Endothelial cell of umbilical vein (primary cell): ENCODE data around the gene SYNE3. TPM values are rescaled to one million over a fixed set of nuclear protein-coding genes. Genes with fewer than 3 reads are reported as not detected.

Experiments
- BruUV-seq: library from RNA; stranded (reverse); fragments of 400-500 nt; replicated peaks from 2 replicates; lab custom pipeline; 2021; lab: Mats Ljungman, UMichigan
- CTCF ChIA-PET: fragments of 300-600, 350-600 bp; sonication (Branson Sonifier 250); formaldehyde crosslinking; loops from one replicate; lab custom pipeline; 2021; ENCODE audit warnings: antibody characterized with exemption, inconsistent platforms; lab: Charles Lee
- POLR2A ChIA-PET: fragments of 300-600, 350-600 bp; sonication (Branson Sonifier 250); formaldehyde crosslinking; loops from one replicate; lab custom pipeline; 2021; ENCODE audit warnings: antibody characterized with exemption, inconsistent platforms; lab: Charles Lee
- DNase-seq: peaks from one replicate; pipeline ENCODE4 v3.0.0-alpha.2; 2011; ENCODE audit warnings: low read depth, low spot score
- FAIRE-seq: peaks from 2 replicates; lab custom pipeline; 2011; peaks lifted over from hg19 to GRCh38; lab: Jason Lieb, UNC
- H2AFZ ChIP-seq: 2 replicates; pipeline ENCODE4 v1.6.0; 2012; ENCODE audit warnings: low read depth, low read length, control low read depth, inconsistent platforms
- H3K27ac ChIP-seq: 2 replicates; pipeline ENCODE4 v1.5.1; 2011; ENCODE audit warnings: low read depth, mild to moderate bottlenecking, control low read depth, low read length, moderate library complexity; ENCODE audit not compliant: insufficient read depth
- H3K27me3 ChIP-seq, 2 experiments: 2 replicates each; pipeline versions ENCODE4 v1.6.0 to v1.6.1; 2011; ENCODE audit warnings: low read length in 2 of 2, mixed read lengths in 1 of 2; ENCODE audit not compliant: control insufficient read depth in 2 of 2, insufficient read depth in 2 of 2
- H3K36me3 ChIP-seq, 2 experiments: 2 replicates in 1 of 2; 3 replicates in 1 of 2; pipeline ENCODE4 v1.5.1; 2011; ENCODE audit warnings: low read length in 2 of 2, mild to moderate bottlenecking in 1 of 2, moderate library complexity in 1 of 2; ENCODE audit not compliant: control insufficient read depth in 2 of 2, insufficient read depth in 2 of 2; ENCODE audit errors: extremely low read depth in 1 of 2
- H3K4me1 ChIP-seq: 3 replicates; pipeline ENCODE4 v1.5.1; 2011; ENCODE audit warnings: mild to moderate bottlenecking, low read length; ENCODE audit not compliant: control insufficient read depth, insufficient read depth; ENCODE audit errors: extremely low read depth
- H3K4me2 ChIP-seq: 2 replicates; pipeline ENCODE4 v1.6.1; 2011; ENCODE audit warnings: low read length, control low read depth, mixed read lengths; ENCODE audit not compliant: insufficient read depth
- H3K4me3 ChIP-seq, 3 experiments: fragments of 200-600 bp in 1 of 3; sonication (generic), shearing (Covaris generic) in 1 of 3; replicated peaks in 1 of 3; 2 replicates each; pipeline ENCODE4 v1.5.1; 2011 to 2016; ENCODE audit warnings: control low read depth in 3 of 3, low read length in 3 of 3, mild to moderate bottlenecking in 2 of 3, inconsistent platforms in 1 of 3, low read depth in 1 of 3, moderate library complexity in 1 of 3; ENCODE audit not compliant: insufficient read depth in 1 of 3
- H3K79me2 ChIP-seq: 2 replicates; pipeline ENCODE4 v1.6.0; 2012; ENCODE audit warnings: low read length, inconsistent platforms; ENCODE audit not compliant: control insufficient read depth, insufficient read depth
- H3K9ac ChIP-seq: replicated peaks from 2 replicates; pipeline ENCODE3; 2011; ENCODE audit warnings: low read length, control low read depth; ENCODE audit not compliant: insufficient read depth; ENCODE audit errors: extremely low read depth
- H3K9me1 ChIP-seq: replicated peaks from 3 replicates; pipeline ENCODE4 v1.6.0; 2011; ENCODE audit warnings: mild to moderate bottlenecking, low read length; ENCODE audit not compliant: control insufficient read depth, insufficient read depth; ENCODE audit errors: extremely low read depth
- H3K9me3 ChIP-seq: replicated peaks from 2 replicates; pipeline ENCODE4 v1.5.1; 2012; ENCODE audit warnings: low read length, inconsistent platforms; ENCODE audit not compliant: control insufficient read depth, insufficient read depth
- H4K20me1 ChIP-seq: replicated peaks from 2 replicates; pipeline ENCODE3; 2011; ENCODE audit warnings: mild to moderate bottlenecking, low read length; ENCODE audit not compliant: control insufficient read depth, insufficient read depth; ENCODE audit errors: extremely low read depth
- CTCF ChIP-seq, 2 donors: IDR thresholded peaks; 1 replicate in 1 of 2; 2 replicates in 1 of 2; pipeline ENCODE4 v1.5.1; 2011; ENCODE audit warnings: low read length in 2 of 2, mild to moderate bottlenecking in 2 of 2, moderate library complexity in 2 of 2, control low read depth in 1 of 2, inconsistent platforms in 1 of 2, low read depth in 1 of 2; ENCODE audit not compliant: insufficient read depth in 1 of 2; ENCODE audit errors: extremely low read depth in 1 of 2
- EZH2 ChIP-seq: IDR thresholded peaks from 2 replicates; pipeline ENCODE4 v1.6.1; 2012; ENCODE audit warnings: borderline replicate concordance, low read depth, mild to moderate bottlenecking, moderate library complexity, low read length, inconsistent platforms; ENCODE audit not compliant: severe bottlenecking
- FOS ChIP-seq: IDR thresholded peaks from 2 replicates; pipeline ENCODE4 v1.6.1; 2011; ENCODE audit warnings: mild to moderate bottlenecking, low read length, moderate library complexity, borderline replicate concordance; ENCODE audit not compliant: insufficient read depth
- GATA2 ChIP-seq: IDR thresholded peaks from 2 replicates; pipeline ENCODE4 v1.7.0; 2011; ENCODE audit warnings: low read depth, mild to moderate bottlenecking, moderate library complexity, mixed read lengths, low read length; ENCODE audit not compliant: insufficient read length, insufficient read depth
- JUN ChIP-seq: IDR thresholded peaks from 2 replicates; pipeline ENCODE4 v1.6.1; 2011; ENCODE audit warnings: borderline replicate concordance, low read depth; ENCODE audit not compliant: insufficient read length, insufficient read depth
- MAX ChIP-seq: IDR thresholded peaks from 2 replicates; pipeline ENCODE4 v1.6.1; 2011; ENCODE audit not compliant: insufficient read depth, insufficient read length
- MYC ChIP-seq: IDR thresholded peaks from one replicate; pipeline ENCODE4 v1.6.1; 2011; ENCODE audit warnings: mild to moderate bottlenecking, low read depth, low read length
- POLR2A ChIP-seq: IDR thresholded peaks from 2 replicates; pipeline ENCODE4 v1.6.1; 2012; ENCODE audit warnings: low read depth, mild to moderate bottlenecking, control low read depth, low read length
- POLR2AphosphoS5 ChIP-seq: IDR thresholded peaks from 2 replicates; pipeline ENCODE4 v1.6.1; 2012; ENCODE audit warnings: low read depth, mild to moderate bottlenecking, control low read depth, low read length, moderate library complexity; ENCODE audit not compliant: insufficient read depth
- dilution Hi-C: fragments of 300-500 bp; cut with MboI; formaldehyde crosslinking; loops from one replicate; pipeline ENCODE4 v1.15.0; 2019; ENCODE audit warnings: low sequenced_read_pairs; ENCODE audit not compliant: extremely low pct_ligation_motif_present
- intact Hi-C: fragments of 100-400 bp; cut with micrococcal nuclease; formaldehyde crosslinking; loops from one replicate; pipeline ENCODE4 v1.10.0; 2022
- polyA plus RNA-seq, 4 experiments: library from polyadenylated mRNA; depleted of rRNA in 3 of 4; stranded (reverse) in 3 of 4; unstranded in 1 of 4; fragments of >200 nt; gene quantifications; 2 replicates each; pipeline versions ENCODE4 v1.2.1 to v1.2.3, GENCODE V29; 2011 to 2012; ENCODE audit warnings: missing spikeins in 1 of 4
- total RNA-seq: library from RNA; stranded (reverse); gene quantifications from 2 replicates; pipeline ENCODE4 v1.2.3, GENCODE V29; 2021

SYNE3 gene
- total and polyA plus RNA-seq, 2 donors (not counting 3 experiments of a cell fraction or from before 2014, with no cell fraction given), result 3.0 to 18.8 TPM

- peak overlapping the region; percentile 88 for H3K27ac ChIP-seq
- H3K79me2 ChIP-seq, result peaks cover 1% of the 10 kb centered on the region
- no peaks in the 10 kb centered on the region for H4K20me1 ChIP-seq
- CTCF ChIA-PET, result interaction anchor here (0.7 to 2.8 kb wide), 9 partner anchors 10 to 65 kb away, joined by 3 to 23 read pairs (median 4); partner anchors contain the start of gene SYNE3
- DNase-seq (peak; percentile 89), FAIRE-seq (peak; percentile 98)
- peaks cover 28% of the 10 kb centered on the region for H3K4me1 ChIP-seq
- POLR2A ChIA-PET, result interaction anchor here (0.9 to 1.0 kb wide), 3 partner anchors 9 to 20 kb away, joined by 3 to 4 read pairs (median 3); partner anchors contain the start of gene SYNE3
- H3K9me3 ChIP-seq, result no peaks in the 10 kb centered on the region
- BruUV-seq, result no TSS peak
- intact Hi-C loops, result loop anchor here (1.0 kb wide), 5 partner anchors 8 to 27 kb away; no protein-coding TSS in a partner anchor
- peak overlapping the region; percentile 28 for H3K4me2 ChIP-seq
- dilution Hi-C loops, result no loop called here
- no peaks in the 10 kb centered on the region for H3K36me3 ChIP-seq
- no peaks in the 10 kb centered on the region for H3K9me1 ChIP-seq
- H3K4me3 ChIP-seq, result no peak overlapping the region
- H3K27me3 ChIP-seq, result no peaks in the 10 kb centered on the region
- no peak overlapping the region for H2AFZ ChIP-seq
- TF ChIP-seq CTCF (IDR thresholded peaks at IDR 0.05; ENCODE audit: extremely low read depth in 1 of 2, insufficient read depth in 1 of 2, low read depth in 1 of 2, low read length in 2 of 2), result no peak
- TF ChIP-seq FOS, result peak; percentile 89
- peak; percentile 98 for TF ChIP-seq MAX
- peak; percentile 92 for TF ChIP-seq GATA2
- peak; percentile 65 for TF ChIP-seq JUN
- peak; percentile 90 for TF ChIP-seq POLR2AphosphoS5
- TF ChIP-seq MYC, result peak; percentile 96
- no peak for TF ChIP-seq POLR2A
- TF ChIP-seq EZH2, result no peak
- peak overlapping the region; percentile 42 for H3K9ac ChIP-seq
Observed at GRCh38 chr14:95507174-95507573, 9.3 kb downstream of the SYNE3 start.
